GM21619 (cell line): ENCODE measurements around the gene TMEM52.

Experiments used
- ATAC-seq: cut with Tn5 transposase; IDR thresholded peaks from one replicate; pipeline ENCODE4 v1.9.1; 2021; ENCODE audit not compliant: unreplicated experiment

Gene TMEM52

DNA sequence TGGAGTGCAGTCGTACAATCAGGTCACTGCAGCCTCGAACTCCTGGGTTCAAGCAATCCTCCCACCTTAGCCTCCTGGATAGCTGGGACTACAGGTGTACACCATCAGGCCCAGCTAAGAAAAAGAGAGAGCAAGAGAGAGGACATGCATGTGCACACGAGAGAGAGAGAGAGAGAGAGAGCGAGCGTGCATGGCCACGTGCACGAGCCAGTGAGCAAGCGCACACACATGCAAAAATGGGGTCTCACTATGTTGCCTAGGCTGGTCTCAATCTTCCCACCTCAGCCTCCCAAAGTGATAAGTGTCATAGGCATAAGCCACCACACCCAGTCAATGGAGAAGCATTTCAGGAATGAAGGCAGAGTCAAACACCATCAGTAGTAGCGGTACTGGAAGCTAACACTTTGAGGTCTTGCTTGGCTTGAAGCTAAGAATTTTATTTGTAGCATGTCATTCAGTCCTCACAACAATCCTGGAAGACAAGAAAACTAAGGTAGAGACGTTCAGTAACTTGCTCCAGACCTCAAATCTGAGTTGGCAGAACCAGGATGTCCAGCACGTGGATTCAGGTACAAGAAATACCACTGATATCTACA lies 42.6 kb downstream of the TMEM52 start:
- ATAC-seq: no peak

DNA sequence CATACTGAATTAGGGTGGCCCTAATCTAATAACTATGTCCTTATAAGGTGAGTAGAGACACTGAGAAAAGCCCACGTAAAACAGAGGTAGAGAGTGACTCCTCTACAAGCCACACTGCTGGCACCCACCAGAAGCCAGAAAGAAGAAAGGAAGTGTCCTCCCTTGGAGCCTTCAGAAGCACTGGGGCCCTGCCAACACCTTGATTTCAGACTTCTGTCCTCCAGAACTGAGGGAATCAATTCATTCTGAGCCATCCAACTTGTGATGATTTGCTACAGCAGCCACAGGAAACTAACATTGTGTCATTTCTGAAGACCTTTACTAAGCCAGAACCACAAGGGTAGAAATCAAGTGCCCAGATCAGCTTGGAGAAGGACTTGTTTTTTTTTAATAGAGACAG lies 43.1 kb downstream of the TMEM52 start:
- ATAC-seq: no peak

DNA sequence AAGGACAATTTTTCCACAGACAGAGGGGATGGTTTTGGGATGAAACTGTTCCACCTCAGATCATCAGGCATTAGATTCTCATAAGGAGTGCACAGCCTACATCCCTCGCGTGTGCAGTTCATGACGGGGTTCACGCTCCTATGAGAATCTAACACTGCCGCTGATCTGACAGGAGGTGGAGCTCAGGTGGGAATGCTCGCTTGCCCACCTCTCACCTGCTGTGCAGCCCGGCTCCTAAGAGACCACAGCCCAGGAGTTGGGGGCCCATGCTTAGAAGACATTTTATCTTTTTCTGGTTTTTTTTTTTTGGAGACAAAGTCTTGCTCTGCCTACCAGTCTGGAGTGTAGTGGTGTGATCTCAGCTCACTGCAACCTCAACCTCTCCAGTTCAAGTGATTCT lies 44.2 kb downstream of the TMEM52 start:
- no peak for ATAC-seq

DNA sequence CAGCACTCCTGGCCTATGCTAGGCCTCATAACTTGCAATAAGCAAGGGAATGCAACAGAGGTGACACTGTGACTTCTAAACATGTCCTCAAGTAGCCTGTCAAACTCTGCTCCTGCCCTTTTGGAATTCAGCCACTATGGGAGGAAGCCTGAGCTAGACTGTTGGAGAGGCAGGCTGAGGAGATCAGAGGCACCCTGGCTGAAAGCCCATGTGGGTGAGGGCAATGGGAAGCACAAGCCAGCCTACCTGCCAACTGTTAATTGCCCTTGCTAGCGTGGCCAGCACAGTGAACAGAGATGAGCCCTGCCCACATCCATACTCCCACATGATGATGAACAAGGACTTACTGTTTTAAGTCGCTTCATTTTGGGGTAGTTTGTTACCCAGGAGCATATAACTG lies 45.9 kb downstream of the TMEM52 start:
- ATAC-seq: no peak

DNA sequence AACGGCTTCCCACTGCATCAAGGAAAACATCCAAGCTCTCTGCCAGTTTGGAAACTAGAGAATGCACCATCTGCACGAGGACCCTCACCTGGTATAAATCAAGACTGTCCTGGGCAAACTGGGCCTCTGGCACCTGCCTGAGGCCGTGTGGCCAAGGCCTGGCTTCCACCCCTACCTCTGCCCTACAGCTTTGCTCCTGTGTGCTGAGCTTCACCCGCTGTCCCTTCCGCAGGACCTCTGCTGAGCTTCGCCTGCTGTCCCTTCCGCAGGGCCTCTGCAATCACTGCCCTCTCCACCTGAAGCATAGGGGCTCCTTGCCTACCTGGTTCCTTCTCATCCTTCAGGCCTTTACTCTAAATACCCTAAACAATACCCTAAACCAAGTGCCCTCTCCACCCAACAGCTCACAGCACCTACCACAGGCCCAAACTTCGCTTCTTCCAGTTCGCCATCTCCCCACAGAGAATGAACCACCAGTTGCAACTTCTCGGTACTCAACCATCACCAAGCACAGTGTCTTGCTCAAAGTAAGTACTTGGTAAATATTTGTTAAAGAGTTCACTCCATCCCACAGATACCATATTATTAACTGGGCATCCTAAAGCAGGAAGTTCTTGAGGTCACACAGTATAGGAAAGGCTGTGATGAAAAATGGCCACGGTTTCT lies 46.6 kb downstream of the TMEM52 start:
- no peak for ATAC-seq

DNA sequence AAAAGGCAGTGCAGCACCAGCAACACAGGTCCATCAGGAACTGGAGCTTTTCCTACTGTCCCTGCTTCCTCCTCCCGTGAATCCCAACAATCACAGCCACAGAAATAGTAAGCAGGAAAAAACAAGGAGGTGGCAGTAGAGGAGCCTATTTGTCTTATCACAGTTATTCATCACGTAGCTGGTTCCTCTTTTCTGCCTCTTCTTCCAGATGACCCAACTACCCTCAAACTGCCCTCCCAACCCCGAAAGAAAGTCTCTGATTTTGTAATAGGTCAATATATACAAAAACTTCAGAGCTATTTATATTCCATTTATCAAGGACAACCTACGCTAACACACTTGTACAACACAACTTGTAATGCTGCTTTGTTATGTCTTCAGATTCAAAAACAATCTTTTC lies 49.6 kb downstream of the TMEM52 start:
- ATAC-seq: no peak
